Naive thymus-derived CD4-positive, alpha-beta T cell (primary cell): Measurements from ENCODE around the gene JAG2. TPM values are rescaled to one million over a fixed set of nuclear protein-coding genes. Genes with fewer than 3 reads are reported as not detected.
A peak's percentile ranks its signal among the peaks of the same experiment; 100 is the strongest.

ENCODE experiments used
- ATAC-seq: fragments of 150-1000 bp; cut with Tn5 transposase; 2 replicates; pipeline ENCODE4 v1.10.0; 2021; ENCODE audit warnings: mild to moderate bottlenecking, moderate library complexity
- CTCF ChIA-PET: fragments of 350-600 bp; sonication (Branson Sonifier 250); formaldehyde crosslinking; loops from one replicate; lab custom pipeline; 2021; ENCODE audit warnings: antibody characterized with exemption; lab: Charles Lee
- POLR2A ChIA-PET: fragments of 350-600 bp; sonication (Branson Sonifier 250); formaldehyde crosslinking; loops from one replicate; lab custom pipeline; 2021; ENCODE audit warnings: antibody characterized with exemption, inconsistent platforms; lab: Charles Lee
- DNase-seq, 9 donors: peaks; one replicate each; pipeline versions ENCODE4 v3.0.0 to v3.0.0-alpha.2; 2020 to 2022; ENCODE audit warnings: mixed read lengths in 1 of 9
- H3K27ac ChIP-seq: one replicate; pipeline ENCODE4 v1.7.0; 2013; ENCODE audit warnings: mild to moderate bottlenecking, low read depth, low read length, moderate library complexity
- H3K27me3 ChIP-seq, 2 donors: one replicate each; pipeline ENCODE4 v1.7.0; 2013; ENCODE audit warnings: low read length in 2 of 2, mild to moderate bottlenecking in 2 of 2, moderate library complexity in 2 of 2; ENCODE audit not compliant: control insufficient read depth in 2 of 2, insufficient read depth in 2 of 2
- H3K36me3 ChIP-seq, 3 experiments: 1 replicate in 2 of 3; 2 replicates in 1 of 3; pipeline ENCODE4 v1.7.0; 2013; ENCODE audit warnings: low read length in 3 of 3, mild to moderate bottlenecking in 3 of 3, moderate library complexity in 1 of 3; ENCODE audit not compliant: insufficient read depth in 3 of 3, control insufficient read depth in 2 of 3
- H3K4me1 ChIP-seq, 2 donors: one replicate each; pipeline ENCODE4 v1.7.0; 2013; ENCODE audit warnings: low read length in 2 of 2, mild to moderate bottlenecking in 2 of 2, moderate library complexity in 1 of 2; ENCODE audit not compliant: control insufficient read depth in 2 of 2, insufficient read depth in 2 of 2
- H3K4me3 ChIP-seq: 2 replicates; pipeline ENCODE4 v1.7.0; 2013; ENCODE audit warnings: mild to moderate bottlenecking, low read length
- H3K9me3 ChIP-seq, 3 experiments: 1 replicate in 2 of 3; 2 replicates in 1 of 3; pipeline ENCODE4 v1.7.0; 2013; ENCODE audit warnings: low read length in 3 of 3; ENCODE audit not compliant: control insufficient read depth in 2 of 3
- H3K27ac Mint-ChIP-seq, 9 donors: one replicate each; pipeline ENCODE4 v1.8.0; 2020 to 2022; ENCODE audit warnings: mixed read lengths in 9 of 9, mild to moderate bottlenecking in 8 of 9, moderate library complexity in 5 of 9, inconsistent platforms in 2 of 9
- H3K27me3 Mint-ChIP-seq, 5 donors: one replicate each; pipeline ENCODE4 v1.8.0; 2021 to 2022; ENCODE audit warnings: mixed read lengths in 5 of 5, mild to moderate bottlenecking in 1 of 5
- H3K36me3 Mint-ChIP-seq, 5 donors: one replicate each; pipeline ENCODE4 v1.8.0; 2020 to 2022; ENCODE audit warnings: mixed read lengths in 5 of 5, mild to moderate bottlenecking in 3 of 5, inconsistent platforms in 1 of 5
- H3K4me1 Mint-ChIP-seq, 7 donors: one replicate each; pipeline ENCODE4 v1.8.0; 2020 to 2022; ENCODE audit warnings: mixed read lengths in 7 of 7, mild to moderate bottlenecking in 3 of 7, inconsistent platforms in 1 of 7
- H3K4me3 Mint-ChIP-seq, 10 donors: one replicate each; pipeline ENCODE4 v1.8.0; 2020 to 2022; ENCODE audit warnings: mild to moderate bottlenecking in 10 of 10, mixed read lengths in 10 of 10, moderate library complexity in 6 of 10, inconsistent platforms in 2 of 10
- H3K9me3 Mint-ChIP-seq, 11 donors: one replicate each; pipeline ENCODE4 v1.8.0; 2020 to 2022; ENCODE audit warnings: mixed read lengths in 11 of 11, mild to moderate bottlenecking in 4 of 11, inconsistent platforms in 1 of 11, moderate library complexity in 1 of 11
- intact Hi-C, 2 donors: fragments of 100-400 bp; cut with micrococcal nuclease; formaldehyde crosslinking; loops; one replicate each; pipeline ENCODE4 v1.15.1; 2023
- polyA plus RNA-seq, 2 donors: library from polyadenylated mRNA; unstranded; fragments of 300-500 nt; fragmentation: Illumina TruSeq; gene quantifications; one replicate each; pipeline ENCODE4 v1.2.3, GENCODE V29; 2021
- total RNA-seq, 6 experiments: library from RNA in 5 of 6; stranded (reverse) in 5 of 6; gene quantifications; 1 replicate in 5 of 6; 2 replicates in 1 of 6; pipeline ENCODE4 v1.2.3 and lab custom pipeline; 2021 to 2026

JAG2 gene
- total and polyA plus RNA-seq, 7 experiments from 2014 or later: 0.21 to 5.7 (median 1.3) TPM; not detected in 1

DNA sequence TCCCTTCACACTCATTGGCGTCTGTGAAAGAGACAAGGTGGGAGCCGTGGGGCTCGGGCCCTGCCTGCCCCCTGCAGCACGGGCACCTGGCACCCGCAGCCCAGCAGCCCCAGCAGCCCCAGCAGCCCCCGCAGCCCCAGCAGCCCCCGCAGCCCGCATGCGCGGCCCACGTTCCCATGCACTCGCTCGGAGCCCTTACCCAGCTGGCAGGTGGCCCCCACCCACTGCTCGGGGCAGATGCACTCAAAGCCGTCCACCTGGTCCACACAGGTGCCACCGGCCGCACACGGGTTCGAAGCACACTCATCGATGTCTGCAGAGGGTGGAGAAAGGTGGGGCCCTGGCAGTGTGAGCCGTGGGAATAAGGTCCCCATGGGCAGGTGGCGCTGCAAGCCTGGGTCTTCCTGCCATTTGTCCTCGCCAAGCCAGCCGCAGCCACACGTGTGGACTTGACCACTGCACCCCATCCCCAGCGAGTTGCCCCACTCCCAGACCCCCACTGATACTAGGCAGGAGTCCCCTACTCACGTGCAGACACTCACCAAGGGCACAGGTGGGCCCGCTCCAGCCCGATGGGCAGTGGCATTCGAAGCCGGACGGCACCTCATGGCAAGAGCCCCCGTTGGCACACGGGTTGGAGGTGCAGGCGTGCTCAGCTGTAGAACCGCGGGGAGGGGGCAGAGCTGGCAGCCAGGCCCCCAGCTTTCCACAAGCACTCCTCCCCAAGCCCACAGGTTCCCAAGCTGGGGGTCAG is 17.3 kb downstream of the JAG2 start:
- POLR2A ChIA-PET: no interaction called here
- ATAC-seq: no peak
- intact Hi-C loops: no loop called here

DNA sequence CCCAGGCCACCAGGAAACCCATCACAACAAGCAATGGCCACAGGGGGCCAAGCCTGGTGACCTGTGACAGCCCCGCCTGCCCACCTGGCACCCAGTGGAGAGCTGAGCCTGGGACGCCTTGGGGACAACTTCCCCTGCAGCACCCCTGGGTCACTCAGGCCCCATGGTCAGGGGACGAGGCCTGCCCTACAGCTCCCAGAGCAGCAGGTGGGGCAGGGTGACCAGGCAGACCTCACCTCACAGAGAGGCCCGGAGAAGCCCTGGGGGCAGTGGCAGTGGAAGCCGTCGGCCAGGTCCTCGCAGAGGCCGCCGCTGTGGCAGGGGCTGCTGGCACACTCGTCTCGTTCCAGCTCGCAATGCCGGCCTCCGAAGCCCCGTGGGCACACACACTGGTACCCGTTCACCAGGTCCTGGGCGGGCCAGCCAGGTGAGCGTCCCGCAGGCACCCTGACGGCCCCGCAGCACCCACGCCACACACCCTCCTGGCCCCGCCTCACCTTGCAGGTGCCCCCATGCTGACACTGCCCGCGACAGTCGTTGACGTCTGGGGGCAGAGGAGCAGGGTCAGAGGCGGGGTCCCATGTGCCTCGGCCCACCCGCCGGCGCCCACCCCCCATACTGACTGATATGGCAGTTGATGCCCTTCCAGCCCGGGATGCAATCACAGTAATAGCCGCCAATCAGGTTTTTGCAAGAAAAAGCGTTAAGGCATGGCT is 18.1 kb downstream of the JAG2 start:
- DNase-seq (peak in 1 of 9 donors; percentile 5), ATAC-seq (no peak)
- Mint-ChIP-seq H3K27me3 (no peaks in the 10 kb centered on the region), H3K27ac (no peak overlapping the region), H3K4me1 (no peaks in the 10 kb centered on the region), H3K36me3 (no peaks in the 10 kb centered on the region), H3K4me3 (no peak overlapping the region), H3K9me3 (no peaks in the 10 kb centered on the region)
- POLR2A ChIA-PET: no interaction called here
- H3K27me3 ChIP-seq: no peaks in the 10 kb centered on the region
- CTCF ChIA-PET: no interaction called here
- no peak overlapping the region for H3K4me3 ChIP-seq
- no peaks in the 10 kb centered on the region for H3K9me3 ChIP-seq
- H3K4me1 ChIP-seq: no peaks in the 10 kb centered on the region
- no peak overlapping the region for H3K27ac ChIP-seq
- no peaks in the 10 kb centered on the region for H3K36me3 ChIP-seq
- intact Hi-C loops: no loop called here

More for the DNA sequence above, 17.3 kb downstream of the JAG2 start:
- CTCF ChIA-PET: no interaction called here
- no peak overlapping the region for H3K4me3 Mint-ChIP-seq
- no peak overlapping the region for H3K27ac ChIP-seq
- H3K9me3 ChIP-seq: no peaks in the 10 kb centered on the region
- no peaks in the 10 kb centered on the region for H3K27me3 ChIP-seq
- no peak overlapping the region for H3K27ac Mint-ChIP-seq
- DNase-seq: peak in 1 of 9 donors; percentile 4
- no peaks in the 10 kb centered on the region for H3K4me1 Mint-ChIP-seq
- H3K4me1 ChIP-seq: no peaks in the 10 kb centered on the region
- no peak overlapping the region for H3K4me3 ChIP-seq
- no peaks in the 10 kb centered on the region for H3K9me3 Mint-ChIP-seq
- no peaks in the 10 kb centered on the region for H3K27me3 Mint-ChIP-seq
- H3K36me3 Mint-ChIP-seq: no peaks in the 10 kb centered on the region
- H3K36me3 ChIP-seq: no peaks in the 10 kb centered on the region

- H3K36me3 ChIP-seq: no peaks in the 10 kb centered on the region
- H3K4me1 ChIP-seq: no peaks in the 10 kb centered on the region
- ChIA-PET CTCF (no interaction called here), POLR2A (no interaction called here)
- Mint-ChIP-seq H3K27ac (no peak overlapping the region), H3K36me3 (no peaks in the 10 kb centered on the region), H3K4me3 (no peak overlapping the region), H3K4me1 (no peaks in the 10 kb centered on the region), H3K9me3 (no peaks in the 10 kb centered on the region), H3K27me3 (no peaks in the 10 kb centered on the region)
- intact Hi-C loops: no loop called here
- H3K9me3 ChIP-seq: no peaks in the 10 kb centered on the region
- no peaks in the 10 kb centered on the region for H3K27me3 ChIP-seq
- H3K27ac ChIP-seq: no peak overlapping the region
- no peak for ATAC-seq
- DNase-seq: no peak
- no peak overlapping the region for H3K4me3 ChIP-seq
These were observed 18.6 kb downstream of the JAG2 start for GRCh38 chr14:105150026-105150367.

DNA sequence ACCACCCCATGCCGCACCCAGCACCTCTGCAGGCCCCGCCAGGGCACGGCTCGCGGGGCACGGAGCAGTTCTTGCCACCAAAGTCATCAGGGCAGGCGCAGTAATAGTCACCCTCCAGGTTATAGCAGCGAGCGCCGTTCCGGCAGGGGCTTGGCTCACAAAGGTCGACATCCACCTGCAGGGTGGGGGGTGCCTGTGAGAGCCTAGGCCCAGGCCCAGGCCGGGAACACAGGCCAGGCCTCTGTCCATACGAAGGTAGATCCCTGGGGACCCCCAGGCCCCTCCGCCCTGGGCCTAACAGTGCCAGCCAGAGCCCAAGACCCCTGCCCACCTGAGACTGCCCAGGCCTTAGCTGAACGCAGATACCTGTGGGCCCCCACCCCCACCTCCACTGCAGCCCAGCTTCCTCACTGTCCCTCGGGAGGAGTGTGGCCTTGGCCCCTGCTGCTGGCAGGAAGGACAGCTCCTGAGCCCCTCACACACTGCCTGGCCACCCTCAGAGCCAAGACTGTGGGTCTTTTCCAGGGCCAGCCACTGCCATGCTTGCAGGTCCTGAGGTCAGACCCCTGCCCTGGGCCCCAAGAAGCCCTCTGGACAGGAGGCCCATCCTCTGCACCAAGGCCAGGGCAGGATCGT is 19.3 kb downstream of the JAG2 start:
- no peak overlapping the region for H3K27ac ChIP-seq
- H3K27ac Mint-ChIP-seq: no peak overlapping the region
- no peaks in the 10 kb centered on the region for H3K9me3 ChIP-seq
- no peaks in the 10 kb centered on the region for H3K9me3 Mint-ChIP-seq
- H3K36me3 Mint-ChIP-seq: no peaks in the 10 kb centered on the region
- H3K27me3 Mint-ChIP-seq: no peaks in the 10 kb centered on the region
- H3K27me3 ChIP-seq: no peaks in the 10 kb centered on the region
- peak in 1 of 9 donors; percentile 2 for DNase-seq
- POLR2A ChIA-PET: no interaction called here
- H3K36me3 ChIP-seq: no peaks in the 10 kb centered on the region
- no peaks in the 10 kb centered on the region for H3K4me1 Mint-ChIP-seq
- no peak overlapping the region for H3K4me3 ChIP-seq
- no peaks in the 10 kb centered on the region for H3K4me1 ChIP-seq
- CTCF ChIA-PET: no interaction called here
- H3K4me3 Mint-ChIP-seq: no peak overlapping the region
- no peak for ATAC-seq
- intact Hi-C loops: no loop called here

DNA sequence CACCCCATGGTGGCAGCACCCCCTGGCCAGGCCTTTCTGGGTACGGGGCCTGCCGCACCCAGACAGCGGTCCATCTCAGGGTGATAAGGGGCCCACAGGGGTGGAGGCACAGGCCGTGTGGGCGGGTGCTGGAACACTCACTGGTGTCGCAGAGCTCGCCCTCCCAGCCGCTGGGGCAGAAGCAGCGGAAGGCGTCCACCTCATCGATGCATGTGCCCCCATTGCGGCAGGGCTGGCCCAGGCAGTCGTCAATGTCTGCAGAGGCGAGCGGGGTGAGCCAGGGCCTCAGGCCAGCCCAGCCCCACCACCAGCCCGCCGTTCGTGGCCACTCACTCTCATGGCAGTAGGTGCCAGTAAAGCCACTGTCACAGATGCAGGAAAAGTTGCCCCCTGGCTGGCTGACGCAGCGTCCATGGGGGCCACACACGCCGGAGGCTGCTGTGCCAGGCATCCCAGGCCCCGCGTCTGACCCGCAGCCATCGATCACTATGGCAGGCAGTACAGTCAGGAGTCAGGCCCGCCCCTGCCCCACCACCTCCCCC is 19.9 kb downstream of the JAG2 start:
- CTCF ChIA-PET: no interaction called here
- H3K27ac ChIP-seq: no peak overlapping the region
- POLR2A ChIA-PET: no interaction called here
- Mint-ChIP-seq H3K36me3 (no peaks in the 10 kb centered on the region), H3K27ac (no peak overlapping the region), H3K4me1 (no peaks in the 10 kb centered on the region), H3K27me3 (no peaks in the 10 kb centered on the region), H3K4me3 (no peak overlapping the region), H3K9me3 (no peaks in the 10 kb centered on the region)
- no peaks in the 10 kb centered on the region for H3K4me1 ChIP-seq
- H3K36me3 ChIP-seq: no peaks in the 10 kb centered on the region
- no peaks in the 10 kb centered on the region for H3K27me3 ChIP-seq
- H3K4me3 ChIP-seq: no peak overlapping the region
- intact Hi-C loops: no loop called here
- DNase-seq: peak in 1 of 9 donors; percentile 4
- no peaks in the 10 kb centered on the region for H3K9me3 ChIP-seq
- ATAC-seq: no peak

- Histone ChIP-seq H3K4me1 (no peaks in the 10 kb centered on the region), H3K4me3 (no peak overlapping the region), H3K27me3 (no peaks in the 10 kb centered on the region), H3K36me3 (no peaks in the 10 kb centered on the region), H3K9me3 (no peaks in the 10 kb centered on the region), H3K27ac (no peak overlapping the region)
- ATAC-seq: no peak
- ChIA-PET POLR2A (no interaction called here), CTCF (no interaction called here)
- Mint-ChIP-seq H3K4me3 (no peak overlapping the region), H3K9me3 (no peaks in the 10 kb centered on the region), H3K27ac (no peak overlapping the region), H3K27me3 (no peaks in the 10 kb centered on the region), H3K4me1 (no peaks in the 10 kb centered on the region), H3K36me3 (no peaks in the 10 kb centered on the region)
- intact Hi-C loops: no loop called here
- peak in 1 of 9 donors; percentile 4 for DNase-seq
These were observed 20.6 kb downstream of the JAG2 start for GRCh38 chr14:105147671-105148603.
